IPS-20b (cell line): ENCODE results near the gene KDSR.

Experiments
- H3K27ac ChIP-seq: one replicate; pipeline ENCODE4 v1.5.1; 2013; ENCODE audit warnings: low read length
- H3K27me3 ChIP-seq: 2 replicates; pipeline ENCODE4 v1.6.1; 2013; ENCODE audit warnings: mild to moderate bottlenecking, low read length, inconsistent platforms; ENCODE audit not compliant: insufficient read depth
- H3K36me3 ChIP-seq: 2 replicates; pipeline ENCODE4 v1.6.1; 2013; ENCODE audit warnings: low read depth, mild to moderate bottlenecking, inconsistent platforms, low read length, moderate library complexity; ENCODE audit not compliant: insufficient read depth
- H3K4me1 ChIP-seq: 2 replicates; pipeline ENCODE4 v1.6.1; 2013; ENCODE audit warnings: mild to moderate bottlenecking, control low read depth, inconsistent platforms, low read length, moderate library complexity; ENCODE audit not compliant: insufficient read depth
- H3K4me3 ChIP-seq: 2 replicates; pipeline ENCODE4 v1.5.1; 2013; ENCODE audit warnings: mild to moderate bottlenecking, low read length, inconsistent platforms
- H3K9ac ChIP-seq: 2 replicates; pipeline ENCODE4 v1.6.1; 2013; ENCODE audit warnings: low read depth, mild to moderate bottlenecking, inconsistent platforms, low read length, moderate library complexity
- H3K9me3 ChIP-seq: 2 replicates; pipeline ENCODE4 v1.6.1; 2013; ENCODE audit warnings: mild to moderate bottlenecking, low read depth, low read length, inconsistent platforms; ENCODE audit not compliant: insufficient read depth

KDSR gene

DNA sequence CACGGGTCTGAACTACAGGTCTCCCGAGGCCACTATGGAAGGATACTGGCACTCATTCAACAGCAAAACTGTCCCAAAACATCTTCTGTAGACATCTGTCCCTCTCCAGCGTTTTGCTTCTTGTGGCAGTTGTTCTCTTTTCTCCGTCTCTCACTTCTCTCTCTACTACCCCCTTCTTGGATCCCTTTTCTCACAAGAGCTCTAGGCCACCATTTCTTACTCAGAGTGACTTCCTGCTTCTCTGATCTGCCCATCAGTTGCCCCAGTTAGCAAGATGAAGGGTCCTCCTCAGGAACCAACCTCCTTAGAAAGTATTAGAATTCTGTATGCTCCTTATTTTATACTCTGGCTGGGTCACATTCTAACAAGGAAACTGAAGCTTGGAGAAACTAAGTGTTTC, 80.1 kb downstream of the KDSR start:
- peaks cover 3% of the 10 kb centered on the region; the same call in 1 of the 2 replicates for H3K4me1 ChIP-seq
- H3K9me3 ChIP-seq, result no peaks in the 10 kb centered on the region
- H3K36me3 ChIP-seq, result no peaks in the 10 kb centered on the region
- no peaks in the 10 kb centered on the region for H3K27me3 ChIP-seq
- H3K9ac ChIP-seq, result no peak overlapping the region
- H3K27ac ChIP-seq, result no peak overlapping the region
- no peak overlapping the region for H3K4me3 ChIP-seq

DNA sequence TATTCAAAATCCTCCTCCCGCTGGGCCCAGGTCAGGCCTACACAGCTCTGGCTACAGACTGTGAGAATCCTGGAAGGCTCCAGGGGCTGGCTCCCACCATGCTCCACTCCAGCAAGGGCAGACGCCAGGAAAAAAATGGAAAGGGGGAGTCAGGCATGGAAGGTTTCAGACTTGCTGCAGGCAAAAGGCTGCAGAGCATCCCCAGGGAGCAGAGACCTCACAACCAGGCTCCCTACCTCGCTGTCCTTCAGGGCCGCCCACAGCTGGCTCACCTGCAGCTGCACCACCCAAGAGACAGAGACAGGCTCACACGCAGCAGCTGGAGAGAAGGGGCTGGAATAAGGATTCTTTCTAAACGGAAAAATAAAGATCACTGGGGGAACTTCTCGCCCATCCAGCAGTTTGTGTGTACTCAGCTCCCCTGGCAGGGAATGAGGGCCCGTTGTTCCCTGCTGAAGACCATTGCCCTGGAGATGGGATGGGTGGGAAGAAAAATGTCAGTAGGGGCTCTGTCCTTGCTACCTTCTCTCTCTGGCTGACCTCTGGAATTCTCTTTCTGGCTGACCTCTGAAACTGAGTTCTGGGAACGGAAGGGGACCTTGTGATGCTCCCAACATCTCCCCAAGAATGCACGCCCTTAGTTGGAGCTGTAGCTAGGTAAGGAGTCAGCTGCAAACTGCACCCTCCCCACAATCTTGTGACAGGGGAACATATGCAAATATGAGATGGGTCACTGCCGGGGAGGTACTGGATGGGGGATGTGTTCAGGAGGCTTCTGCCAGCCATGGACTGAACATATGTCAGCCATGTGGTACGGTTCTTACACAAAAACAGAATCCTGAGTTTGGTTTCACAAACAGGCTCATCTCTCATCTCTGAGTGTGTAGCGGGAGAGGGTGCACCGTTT, 81.9 kb downstream of the KDSR start:
- Histone ChIP-seq H3K27me3 (no peaks in the 10 kb centered on the region), H3K9ac (no peak overlapping the region), H3K9me3 (no peaks in the 10 kb centered on the region), H3K4me3 (no peak overlapping the region), H3K36me3 (no peaks in the 10 kb centered on the region), H3K4me1 (no peaks in the 10 kb centered on the region; the same call in 1 of the 2 replicates), H3K27ac (no peak overlapping the region)

GRCh38 chr18:63284173-63284799, 82.7 kb downstream of the KDSR start:
- H3K36me3 ChIP-seq, result no peaks in the 10 kb centered on the region
- no peak overlapping the region for H3K9ac ChIP-seq
- no peaks in the 10 kb centered on the region for H3K4me1 ChIP-seq
- H3K27me3 ChIP-seq, result no peaks in the 10 kb centered on the region
- H3K9me3 ChIP-seq, result no peaks in the 10 kb centered on the region
- H3K4me3 ChIP-seq, result no peak overlapping the region
- H3K27ac ChIP-seq, result no peak overlapping the region

GRCh38 chr18:63283305-63284094, 83.5 kb downstream of the KDSR start:
- Histone ChIP-seq H3K27ac (no peak overlapping the region), H3K9ac (no peak overlapping the region)

DNA sequence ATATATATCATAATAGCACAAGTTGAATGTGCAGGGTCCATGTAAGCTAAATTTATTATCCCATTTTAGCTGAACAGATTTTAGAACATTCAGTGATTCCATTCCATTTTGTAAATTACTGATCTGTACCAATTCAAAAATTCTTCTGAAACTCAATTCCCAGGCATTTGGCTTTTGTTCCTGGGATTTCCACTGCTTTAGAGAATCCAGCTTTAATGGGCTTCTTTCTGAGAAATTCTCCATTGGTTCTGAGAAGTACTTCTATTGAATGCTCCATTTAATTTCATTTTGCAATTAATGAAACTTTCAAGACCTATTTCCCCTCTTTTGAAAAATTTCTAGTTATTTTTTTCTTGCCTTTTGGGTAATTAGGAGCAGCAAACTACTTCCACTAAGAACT, 84.2 kb downstream of the KDSR start:
- H3K4me3 ChIP-seq, result no peak overlapping the region
- no peaks in the 10 kb centered on the region for H3K27me3 ChIP-seq
- H3K27ac ChIP-seq, result no peak overlapping the region
- H3K4me1 ChIP-seq, result no peaks in the 10 kb centered on the region
- no peak overlapping the region for H3K9ac ChIP-seq
- H3K36me3 ChIP-seq, result no peaks in the 10 kb centered on the region
- no peaks in the 10 kb centered on the region for H3K9me3 ChIP-seq

More at GRCh38 chr18:63283305-63284094, 83.5 kb downstream of the KDSR start:
- Histone ChIP-seq H3K4me3 (no peak overlapping the region), H3K9me3 (no peaks in the 10 kb centered on the region), H3K36me3 (no peaks in the 10 kb centered on the region), H3K27me3 (no peaks in the 10 kb centered on the region), H3K4me1 (no peaks in the 10 kb centered on the region)
